Measurements from ENCODE around the gene ZNF316.
"Not testable (repeated sequence)": the region's sequence is repeated elsewhere in the genome, so short reads cannot be mapped to it uniquely, and the experiment has no call there.

The ZNF316 gene

DNA sequence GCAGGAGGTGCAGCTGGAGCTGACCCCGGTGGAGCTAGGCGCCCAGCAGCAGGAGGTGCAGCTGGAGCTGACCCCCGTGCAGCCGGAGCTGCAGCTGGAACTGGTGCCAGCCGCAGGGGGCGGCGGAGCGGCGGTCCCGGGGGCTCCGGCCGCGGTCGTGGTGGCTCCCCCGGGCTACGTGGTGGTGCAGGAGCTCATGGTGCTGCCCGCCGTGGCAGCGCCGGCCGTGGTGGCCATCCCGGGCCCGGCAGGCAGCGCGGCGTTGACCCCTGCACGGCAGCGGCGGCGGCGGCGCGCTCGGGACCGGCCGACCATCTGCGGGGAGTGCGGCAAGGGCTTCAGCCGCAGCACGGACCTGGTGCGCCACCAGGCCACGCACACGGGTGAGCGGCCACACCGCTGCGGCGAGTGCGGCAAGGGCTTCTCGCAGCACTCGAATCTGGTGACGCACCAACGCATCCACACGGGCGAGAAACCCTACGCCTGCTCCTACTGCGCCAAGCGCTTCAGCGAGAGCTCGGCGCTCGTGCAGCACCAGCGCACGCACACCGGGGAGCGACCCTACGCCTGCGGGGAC lies 14.9 kb upstream of the ZNF316 start:
- no peak for DNase-seq

GRCh38 chr7:6623589-6624245 lies 13.4 kb upstream of the ZNF316 start:
- DNase-seq: no peak

GRCh38 chr7:6624246-6624611 lies 12.9 kb upstream of the ZNF316 start:
- no peak for DNase-seq

- DNase-seq: no peak
Measured at GRCh38 chr7:6628045-6628444, 9.1 kb upstream of the ZNF316 start.

DNA sequence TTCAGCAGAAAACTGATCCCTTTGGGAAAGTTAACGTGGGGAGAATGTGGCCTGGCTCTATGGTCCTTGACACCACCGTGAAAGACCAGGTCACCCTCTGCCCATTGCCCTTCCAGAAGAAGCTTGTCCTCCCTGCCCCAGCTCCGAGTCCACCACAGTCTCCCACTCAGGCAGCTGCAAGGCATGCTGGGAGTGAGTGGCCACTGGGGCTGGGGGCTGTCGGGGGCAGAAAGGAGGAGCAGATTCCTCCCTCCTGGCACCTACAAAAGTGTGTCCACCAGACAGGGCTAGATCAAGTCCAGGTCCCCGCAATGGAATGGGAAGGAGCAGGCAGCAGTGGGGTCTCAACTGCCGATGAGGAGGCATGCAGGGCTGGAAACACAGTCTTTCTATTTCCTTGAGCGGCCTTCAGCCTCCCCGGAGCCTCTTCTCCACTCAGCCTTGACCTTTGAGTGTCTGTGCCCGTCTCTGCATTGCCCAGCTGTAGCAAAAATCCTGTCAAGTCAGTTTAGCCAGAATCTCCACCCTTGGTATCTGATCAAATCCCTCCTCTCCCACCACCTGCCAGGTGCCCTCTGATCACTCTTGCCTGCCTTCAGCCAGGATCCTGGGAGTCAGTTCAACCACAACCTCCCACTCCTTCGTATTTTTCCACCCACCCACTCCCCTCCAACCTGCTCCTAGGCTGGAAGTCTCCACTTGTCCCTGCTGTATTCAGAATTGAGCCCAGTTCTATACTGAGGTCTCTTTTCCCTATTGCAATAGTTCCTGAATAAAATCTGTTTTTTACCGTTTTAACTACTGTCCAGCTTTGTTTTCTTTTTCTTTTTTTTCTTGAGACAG lies 6.9 kb upstream of the ZNF316 start:
- no peak for DNase-seq

- no peak for DNase-seq
Measured at GRCh38 chr7:6631605-6632004, 5.5 kb upstream of the ZNF316 start.

- no peak for DNase-seq
Measured at GRCh38 chr7:6634021-6634420, 3.1 kb upstream of the ZNF316 start.

GRCh38 chr7:6634971-6635370 lies 2.1 kb upstream of the ZNF316 start:
- not testable (repeated sequence) for DNase-seq

- no peak for DNase-seq
Measured at GRCh38 chr7:6637544-6638229, 569 bp downstream of the ZNF316 start.

DNA sequence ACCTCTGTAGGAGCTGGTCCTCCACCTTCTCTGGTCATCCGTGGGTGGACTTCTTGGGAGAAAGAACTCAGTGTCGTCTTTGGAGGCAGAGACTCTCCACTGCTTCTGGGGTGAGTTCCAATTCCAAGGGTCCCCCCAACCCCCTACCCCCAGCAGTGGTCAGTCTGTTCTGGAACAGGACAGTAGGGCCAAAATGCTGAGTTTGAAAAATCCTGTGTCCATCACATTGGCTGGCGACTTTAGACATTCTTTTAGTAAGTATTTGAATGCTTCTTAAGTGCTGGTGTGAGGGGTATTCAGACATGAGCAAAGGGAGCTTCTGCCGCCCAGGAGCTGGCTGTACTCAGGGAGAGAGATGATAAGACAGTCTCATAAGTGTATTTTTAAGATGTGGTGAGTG lies 1.9 kb downstream of the ZNF316 start:
- DNase-seq: no peak

DNA sequence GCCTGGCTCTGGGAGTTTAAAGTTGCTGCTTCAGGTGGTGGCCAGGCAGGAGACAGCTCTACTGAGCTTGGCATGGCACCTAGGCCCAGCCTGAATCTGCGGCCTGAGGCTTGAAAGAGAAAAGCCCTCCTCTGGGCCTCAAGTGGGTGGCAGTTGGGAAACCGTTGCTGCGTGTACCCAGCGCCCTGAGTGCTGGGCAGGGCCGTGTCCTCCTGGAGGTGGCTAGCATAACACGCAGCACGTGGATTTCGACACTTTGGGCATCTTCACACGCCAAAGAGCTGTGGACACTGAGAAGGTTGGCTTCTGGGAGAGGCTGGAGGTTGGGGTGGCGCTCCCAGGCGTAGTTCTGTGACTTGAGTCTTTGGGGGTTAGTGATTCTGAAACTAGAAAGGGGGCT lies 2.5 kb downstream of the ZNF316 start:
- no peak for DNase-seq

DNA sequence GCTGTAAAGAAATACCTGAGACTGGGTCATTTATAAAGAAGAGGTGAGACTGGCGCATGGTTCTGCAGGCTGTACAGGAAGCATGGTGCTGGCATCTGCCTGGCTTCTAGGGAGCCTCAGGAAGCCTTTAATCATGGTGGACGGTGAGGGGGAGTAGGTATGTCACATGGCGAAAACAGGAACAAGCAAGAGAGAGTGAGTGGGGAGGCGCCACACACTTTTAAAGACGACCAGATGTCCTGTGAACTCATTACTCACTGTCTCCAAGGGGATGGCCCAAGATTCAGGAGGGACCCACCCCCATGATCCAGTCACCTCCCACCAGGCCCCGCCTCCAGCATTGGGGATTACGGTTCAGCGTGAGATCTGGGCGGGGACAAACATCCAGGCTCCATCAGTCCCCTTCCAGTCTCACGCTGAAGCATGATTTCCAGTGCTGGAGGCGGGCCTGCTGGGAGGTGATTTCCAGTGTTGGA lies 3.2 kb downstream of the ZNF316 start:
- no peak for DNase-seq

- no peak for DNase-seq
Measured at GRCh38 chr7:6641305-6642035, 4.4 kb downstream of the ZNF316 start.

- DNase-seq: no peak
Measured at GRCh38 chr7:6642239-6642839, 5.2 kb downstream of the ZNF316 start.

- no peak for DNase-seq
Measured at GRCh38 chr7:6642861-6643640, 5.9 kb downstream of the ZNF316 start.

DNA sequence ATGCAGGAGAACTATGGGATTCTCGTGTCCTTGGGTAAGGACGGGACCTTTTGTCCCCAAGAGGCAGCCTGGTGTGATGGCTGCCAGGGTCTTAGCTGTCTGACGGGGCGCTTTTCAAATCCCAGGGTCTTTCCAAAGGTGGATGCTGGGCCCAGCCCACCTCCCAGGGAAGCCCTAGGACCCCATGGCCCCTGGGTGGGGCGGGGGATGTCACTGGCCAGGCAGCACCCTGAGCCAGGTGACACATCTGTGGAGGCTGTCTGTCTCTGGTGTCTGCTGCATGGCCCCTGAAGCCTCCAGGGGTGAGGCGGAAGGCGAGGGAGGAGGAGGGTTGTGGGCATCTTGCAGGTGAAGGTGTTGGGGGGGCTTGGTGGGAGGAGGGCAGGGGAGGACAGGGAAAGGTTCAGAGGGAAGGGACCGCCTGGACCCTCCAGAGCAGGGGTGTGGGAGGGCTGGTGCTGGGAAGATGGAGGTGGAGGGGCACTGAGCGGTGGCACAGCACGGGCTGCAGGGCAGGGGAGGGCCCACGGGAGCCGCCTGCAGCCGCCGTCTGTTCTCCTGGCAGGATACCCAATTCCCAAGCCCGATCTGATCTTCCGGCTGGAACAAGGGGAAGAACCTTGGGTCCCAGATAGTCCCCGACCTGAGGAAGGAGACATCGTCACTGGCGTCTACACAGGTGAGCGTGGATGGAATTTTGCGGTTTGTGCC lies 7.0 kb downstream of the ZNF316 start:
- DNase-seq: no peak

DNA sequence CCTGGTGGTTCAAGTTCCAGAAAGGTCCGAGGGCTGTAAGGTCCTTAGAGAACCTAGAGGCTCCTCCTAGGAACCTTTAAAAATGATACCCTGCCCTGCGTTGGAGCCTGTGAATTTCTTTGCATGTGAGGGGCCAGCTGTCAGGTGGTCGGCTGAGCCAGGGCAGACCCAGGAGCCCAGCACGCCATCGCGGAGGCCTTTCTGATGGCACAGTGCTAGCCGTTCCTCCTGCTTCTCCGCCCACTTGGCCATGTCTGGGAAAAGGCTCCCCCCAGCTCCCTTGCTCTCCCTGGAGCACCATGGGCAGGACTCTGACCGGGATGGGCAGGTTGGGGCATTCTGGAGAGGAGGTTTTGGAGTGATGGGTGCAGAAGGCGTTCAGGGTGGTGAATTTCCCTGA lies 7.6 kb downstream of the ZNF316 start:
- DNase-seq: no peak

DNA sequence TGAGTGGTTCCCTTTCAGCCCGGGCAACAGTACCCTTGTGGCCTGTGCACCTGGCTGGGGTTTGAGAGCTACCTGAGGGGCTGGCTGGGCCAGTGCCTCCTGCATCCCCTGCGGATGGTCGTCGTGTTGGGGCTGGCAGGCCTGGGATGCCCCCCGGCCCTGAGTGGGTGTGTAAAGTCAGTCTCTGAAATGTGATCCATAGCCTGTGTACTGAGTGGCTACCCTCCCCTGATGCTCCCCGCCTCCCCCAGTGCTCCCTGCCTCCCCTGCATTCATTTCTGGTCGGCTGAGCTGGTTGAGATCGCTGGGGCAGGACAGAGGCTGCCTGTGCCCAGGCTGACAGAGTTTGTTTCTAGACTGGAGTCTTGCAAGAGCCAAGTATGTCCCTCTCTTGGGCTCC lies 9.3 kb downstream of the ZNF316 start:
- no peak for DNase-seq

GRCh38 chr7:6647080-6647479 lies 10.0 kb downstream of the ZNF316 start:
- DNase-seq: no peak

DNA sequence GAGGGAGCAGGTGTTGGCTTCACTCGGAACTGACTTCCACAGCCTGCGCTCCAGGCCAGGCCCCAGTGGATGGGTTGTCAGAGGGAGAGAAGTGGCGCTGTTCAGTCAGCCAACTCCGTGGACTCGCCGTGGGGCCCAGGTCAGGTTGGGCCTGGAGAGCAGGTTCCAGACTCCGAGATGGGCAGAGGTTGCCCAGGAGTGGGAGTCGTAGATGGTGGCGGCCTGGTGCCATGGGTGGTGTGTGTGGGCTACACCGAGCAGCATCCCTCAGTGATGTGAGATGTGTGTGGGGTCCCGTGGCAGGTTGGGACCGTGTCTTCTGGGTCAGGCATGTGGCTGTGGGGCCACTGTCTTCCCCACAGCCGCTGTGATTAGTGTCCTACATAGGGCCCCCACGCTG lies 10.4 kb downstream of the ZNF316 start:
- no peak for DNase-seq

Data from NCI-H774 (cell line).